Naive B cell (primary cell): ENCODE measurements around the gene BTBD18. TPM values are rescaled to one million over a fixed set of nuclear protein-coding genes. Genes with fewer than 3 reads are reported as not detected.

Experiments used
- ATAC-seq, 2 donors: fragments of 150-1000 bp; cut with Tn5 transposase; 2 replicates each; pipeline ENCODE4 v1.10.0; 2021; ENCODE audit warnings: low read depth in 2 of 2, mild to moderate bottlenecking in 2 of 2, moderate library complexity in 2 of 2
- DNase-seq: peaks from one replicate; pipeline ENCODE4 v3.0.0; 2022
- H3K27ac Mint-ChIP-seq, 6 donors: one replicate each; pipeline ENCODE4 v1.8.0; 2020 to 2022; ENCODE audit warnings: mild to moderate bottlenecking in 6 of 6, mixed read lengths in 6 of 6, moderate library complexity in 5 of 6, inconsistent platforms in 2 of 6
- H3K27me3 Mint-ChIP-seq, 3 donors: one replicate each; pipeline ENCODE4 v1.8.0; 2021 to 2022; ENCODE audit warnings: mixed read lengths in 3 of 3, mild to moderate bottlenecking in 1 of 3
- H3K36me3 Mint-ChIP-seq, 2 donors: one replicate each; pipeline ENCODE4 v1.8.0; 2020 to 2022; ENCODE audit warnings: mixed read lengths in 2 of 2, inconsistent platforms in 1 of 2, mild to moderate bottlenecking in 1 of 2
- H3K4me1 Mint-ChIP-seq, 3 donors: one replicate each; pipeline ENCODE4 v1.8.0; 2020 to 2022; ENCODE audit warnings: mixed read lengths in 3 of 3, inconsistent platforms in 1 of 3, mild to moderate bottlenecking in 1 of 3, moderate library complexity in 1 of 3
- H3K4me3 Mint-ChIP-seq, 8 donors: one replicate each; pipeline ENCODE4 v1.8.0; 2020 to 2022; ENCODE audit warnings: mild to moderate bottlenecking in 8 of 8, mixed read lengths in 8 of 8, moderate library complexity in 8 of 8, inconsistent platforms in 2 of 8
- H3K9me3 Mint-ChIP-seq, 7 donors: one replicate each; pipeline ENCODE4 v1.8.0; 2020 to 2022; ENCODE audit warnings: mixed read lengths in 7 of 7, mild to moderate bottlenecking in 5 of 7, inconsistent platforms in 2 of 7, moderate library complexity in 1 of 7
- polyA plus RNA-seq, 6 donors: library from polyadenylated mRNA; unstranded; fragments of 300-500 nt; fragmentation: Illumina TruSeq; gene quantifications; one replicate each; pipeline ENCODE4 v1.2.3, GENCODE V29; 2021; ENCODE audit warnings: low read depth in 6 of 6

BTBD18 gene
- polyA plus RNA-seq, 6 donors from 2014 or later: 0.47 to 1.6 (median 1.4) TPM; not detected in 1

GRCh38 chr11:57764972-57765371 lies 13.4 kb upstream of the BTBD18 start:
- no peaks in the 10 kb centered on the region for H3K27me3 Mint-ChIP-seq
- ATAC-seq: no peak
- H3K36me3 Mint-ChIP-seq: no peaks in the 10 kb centered on the region
- no peak for DNase-seq
- H3K4me3 Mint-ChIP-seq: peak overlapping the region in 1 of 8 donors; percentile 2
- H3K9me3 Mint-ChIP-seq: no peaks in the 10 kb centered on the region
- H3K4me1 Mint-ChIP-seq: peaks cover 36 to 48% (median 47%) of the 10 kb centered on the region in 3 donors
- peak overlapping the region in 1 of 6 donors; percentile 12 for H3K27ac Mint-ChIP-seq

GRCh38 chr11:57764566-57764965 lies 12.9 kb upstream of the BTBD18 start:
- no peak for ATAC-seq
- Mint-ChIP-seq H3K9me3 (no peaks in the 10 kb centered on the region), H3K4me1 (peaks cover 35 to 45% (median 43%) of the 10 kb centered on the region in 3 donors), H3K27me3 (no peaks in the 10 kb centered on the region), H3K4me3 (peak overlapping the region in 4 of 8 donors; percentile 36 to 98 (median 62)), H3K27ac (peak overlapping the region in 1 of 6 donors; percentile 12), H3K36me3 (no peaks in the 10 kb centered on the region)
- DNase-seq: no peak

- no peak for ATAC-seq
- peak overlapping the region; percentile 9 to 98 (median 82) for H3K4me3 Mint-ChIP-seq
- peak overlapping the region in 3 of 6 donors; percentile 33 to 89 (median 71) for H3K27ac Mint-ChIP-seq
- H3K36me3 Mint-ChIP-seq: no peaks in the 10 kb centered on the region
- H3K27me3 Mint-ChIP-seq: no peaks in the 10 kb centered on the region
- H3K4me1 Mint-ChIP-seq: peaks cover 31 to 40% (median 40%) of the 10 kb centered on the region in 3 donors
- H3K9me3 Mint-ChIP-seq: no peaks in the 10 kb centered on the region
- no peak for DNase-seq
Observed at GRCh38 chr11:57764021-57764420, 12.4 kb upstream of the BTBD18 start.

GRCh38 chr11:57763568-57763967 lies 11.9 kb upstream of the BTBD18 start:
- no peaks in the 10 kb centered on the region for H3K9me3 Mint-ChIP-seq
- ATAC-seq (no peak), DNase-seq (no peak)
- no peaks in the 10 kb centered on the region for H3K27me3 Mint-ChIP-seq
- H3K36me3 Mint-ChIP-seq: no peaks in the 10 kb centered on the region
- H3K27ac Mint-ChIP-seq: peak overlapping the region; percentile 23 to 89 (median 46)
- H3K4me3 Mint-ChIP-seq: peak overlapping the region; percentile 67 to 98 (median 86)
- peaks cover 31 to 40% (median 40%) of the 10 kb centered on the region in 3 donors for H3K4me1 Mint-ChIP-seq

- ATAC-seq (no peak), DNase-seq (no peak)
- Mint-ChIP-seq H3K27me3 (no peaks in the 10 kb centered on the region), H3K27ac (peak overlapping the region; percentile 36 to 92 (median 88)), H3K9me3 (no peaks in the 10 kb centered on the region), H3K36me3 (no peaks in the 10 kb centered on the region), H3K4me1 (peaks cover 27 to 40% (median 39%) of the 10 kb centered on the region in 3 donors), H3K4me3 (peak overlapping the region; percentile 91 to 98 (median 96))
Observed at GRCh38 chr11:57762235-57762861, 10.7 kb upstream of the BTBD18 start.

GRCh38 chr11:57761301-57762234 lies 9.9 kb upstream of the BTBD18 start, which contains the start of gene CTNND1:
Gene CTNND1, plus strand, starts transcription at chr11:57761802. Its CDS starts 29,677 bp downstream, at chr11:57791479.
- peak within 1 kb of the TSS; percentile 88 to 99 (median 94) for H3K27ac Mint-ChIP-seq

GRCh38 chr11:57758174-57758573 lies 6.6 kb upstream of the BTBD18 start:
- H3K4me1 Mint-ChIP-seq: peaks cover 13 to 20% (median 20%) of the 10 kb centered on the region in 3 donors
- H3K27me3 Mint-ChIP-seq: no peaks in the 10 kb centered on the region
- H3K9me3 Mint-ChIP-seq: no peaks in the 10 kb centered on the region
- H3K4me3 Mint-ChIP-seq: no peak overlapping the region
- DNase-seq (no peak), ATAC-seq (no peak)
- H3K27ac Mint-ChIP-seq: peak overlapping the region in 1 of 6 donors; percentile 1
- H3K36me3 Mint-ChIP-seq: no peaks in the 10 kb centered on the region

More at GRCh38 chr11:57761301-57762234, 9.9 kb upstream of the BTBD18 start, which contains the start of gene CTNND1:
- no peaks in the 10 kb centered on the region for H3K9me3 Mint-ChIP-seq
- peak within 1 kb of the TSS; percentile 91 to 98 (median 96) for H3K4me3 Mint-ChIP-seq
- no peaks in the 10 kb centered on the region for H3K27me3 Mint-ChIP-seq
- ATAC-seq: peak; percentile 82 to 90
- peak; percentile 39 for DNase-seq
- peaks cover 27 to 40% (median 38%) of the 10 kb centered on the region in 3 donors for H3K4me1 Mint-ChIP-seq
- H3K36me3 Mint-ChIP-seq: no peaks in the 10 kb centered on the region

GRCh38 chr11:57752954-57753353 lies 1.3 kb upstream of the BTBD18 start:
- Mint-ChIP-seq H3K27me3 (no peaks in the 10 kb centered on the region), H3K4me3 (peak overlapping the region in 1 of 8 donors; percentile 28), H3K27ac (peak overlapping the region in 2 of 6 donors; percentile 60 to 70), H3K4me1 (peaks cover 6 to 11% (median 7%) of the 10 kb centered on the region in 3 donors), H3K9me3 (no peaks in the 10 kb centered on the region), H3K36me3 (no peaks in the 10 kb centered on the region)
- ATAC-seq (no peak), DNase-seq (no peak)

- H3K4me3 Mint-ChIP-seq: no peak overlapping the region
Observed at GRCh38 chr11:57751176-57751575, 443 bp downstream of the BTBD18 start.

GRCh38 chr11:57746920-57747319 lies 4.7 kb downstream of the BTBD18 start:
- DNase-seq: no peak
- peaks cover 4 to 11% of the 10 kb centered on the region in 2 donors for H3K36me3 Mint-ChIP-seq
- no peaks in the 10 kb centered on the region for H3K9me3 Mint-ChIP-seq
- H3K27ac Mint-ChIP-seq: peak overlapping the region in 5 of 6 donors; percentile 70 to 93 (median 80)
- no peaks in the 10 kb centered on the region for H3K27me3 Mint-ChIP-seq
- ATAC-seq: no peak
- peak overlapping the region in 2 of 8 donors; percentile 33 to 67 for H3K4me3 Mint-ChIP-seq
- peaks cover 34 to 53% (median 48%) of the 10 kb centered on the region in 3 donors for H3K4me1 Mint-ChIP-seq

More at GRCh38 chr11:57751176-57751575, 443 bp downstream of the BTBD18 start:
- ATAC-seq (no peak), DNase-seq (no peak)
- Mint-ChIP-seq H3K27me3 (no peaks in the 10 kb centered on the region), H3K9me3 (no peaks in the 10 kb centered on the region), H3K27ac (peak overlapping the region in 3 of 6 donors; percentile 49 to 92 (median 78)), H3K36me3 (peaks cover 4 to 7% of the 10 kb centered on the region in 2 donors), H3K4me1 (peaks cover 12 to 17% (median 15%) of the 10 kb centered on the region in 3 donors)

- Mint-ChIP-seq H3K4me3 (peak overlapping the region in 4 of 8 donors; percentile 9 to 82 (median 56)), H3K27me3 (no peaks in the 10 kb centered on the region), H3K4me1 (peaks cover 34 to 60% (median 51%) of the 10 kb centered on the region in 3 donors), H3K9me3 (no peaks in the 10 kb centered on the region), H3K27ac (peak overlapping the region; percentile 69 to 90 (median 82)), H3K36me3 (peaks cover 4 to 17% of the 10 kb centered on the region in 2 donors)
- DNase-seq (no peak), ATAC-seq (no peak)
Observed at GRCh38 chr11:57745206-57745605, 6.4 kb downstream of the BTBD18 start.

GRCh38 chr11:57744357-57744756 lies 7.3 kb downstream of the BTBD18 start:
- ATAC-seq (no peak), DNase-seq (no peak)
- Mint-ChIP-seq H3K4me1 (peaks cover 34 to 60% (median 51%) of the 10 kb centered on the region in 3 donors), H3K9me3 (no peaks in the 10 kb centered on the region), H3K36me3 (peaks cover 4 to 17% of the 10 kb centered on the region in 2 donors), H3K27me3 (no peaks in the 10 kb centered on the region), H3K27ac (peak overlapping the region in 5 of 6 donors; percentile 44 to 88 (median 80)), H3K4me3 (peak overlapping the region in 5 of 8 donors; percentile 15 to 82 (median 70))

- Mint-ChIP-seq H3K36me3 (peaks cover 8 to 22% of the 10 kb centered on the region in 2 donors), H3K4me3 (peak overlapping the region; percentile 94 to 100 (median 98)), H3K4me1 (peaks cover 27 to 57% (median 51%) of the 10 kb centered on the region in 3 donors)
Observed at GRCh38 chr11:57742087-57742452, 9.5 kb downstream of the BTBD18 start.

More at GRCh38 chr11:57742087-57742452, 9.5 kb downstream of the BTBD18 start:
- Mint-ChIP-seq H3K9me3 (no peaks in the 10 kb centered on the region), H3K27me3 (no peaks in the 10 kb centered on the region), H3K27ac (peak overlapping the region; percentile 98 to 100 (median 100))
- ATAC-seq: peak; percentile 0 to 2
- DNase-seq: no peak
